Measurements from ENCODE around the gene FRMD8. TPM values are rescaled to one million over a fixed set of nuclear protein-coding genes. Genes with fewer than 3 reads are reported as not detected.

The FRMD8 gene
- total and polyA plus RNA-seq, 9 of the 15 experiments (the other 6 are each of a cell fraction or from before 2014, with no cell fraction given) = 4.5 to 54.5 (median 15.8) TPM

GRCh38 chr11:65421794-65422632 lies 35.6 kb downstream of the FRMD8 start (continued):
- TF ChIP-seq, protein P1, sequence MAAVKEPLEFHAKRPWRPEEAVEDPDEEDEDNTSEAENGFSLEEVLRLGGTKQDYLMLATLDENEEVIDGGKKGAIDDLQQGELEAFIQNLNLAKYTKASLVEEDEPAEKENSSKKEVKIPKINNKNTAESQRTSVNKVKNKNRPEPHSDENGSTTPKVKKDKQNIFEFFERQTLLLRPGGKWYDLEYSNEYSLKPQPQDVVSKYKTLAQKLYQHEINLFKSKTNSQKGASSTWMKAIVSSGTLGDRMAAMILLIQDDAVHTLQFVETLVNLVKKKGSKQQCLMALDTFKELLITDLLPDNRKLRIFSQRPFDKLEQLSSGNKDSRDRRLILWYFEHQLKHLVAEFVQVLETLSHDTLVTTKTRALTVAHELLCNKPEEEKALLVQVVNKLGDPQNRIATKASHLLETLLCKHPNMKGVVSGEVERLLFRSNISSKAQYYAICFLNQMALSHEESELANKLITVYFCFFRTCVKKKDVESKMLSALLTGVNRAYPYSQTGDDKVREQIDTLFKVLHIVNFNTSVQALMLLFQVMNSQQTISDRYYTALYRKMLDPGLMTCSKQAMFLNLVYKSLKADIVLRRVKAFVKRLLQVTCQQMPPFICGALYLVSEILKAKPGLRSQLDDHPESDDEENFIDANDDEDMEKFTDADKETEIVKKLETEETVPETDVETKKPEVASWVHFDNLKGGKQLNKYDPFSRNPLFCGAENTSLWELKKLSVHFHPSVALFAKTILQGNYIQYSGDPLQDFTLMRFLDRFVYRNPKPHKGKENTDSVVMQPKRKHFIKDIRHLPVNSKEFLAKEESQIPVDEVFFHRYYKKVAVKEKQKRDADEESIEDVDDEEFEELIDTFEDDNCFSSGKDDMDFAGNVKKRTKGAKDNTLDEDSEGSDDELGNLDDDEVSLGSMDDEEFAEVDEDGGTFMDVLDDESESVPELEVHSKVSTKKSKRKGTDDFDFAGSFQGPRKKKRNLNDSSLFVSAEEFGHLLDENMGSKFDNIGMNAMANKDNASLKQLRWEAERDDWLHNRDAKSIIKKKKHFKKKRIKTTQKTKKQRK (IDR thresholded peaks at IDR 0.05; ENCODE audit: borderline replicate concordance, low read depth, low read length) = no peak
- TF ChIP-seq L3MBTL2 (IDR thresholded peaks at IDR 0.05) = peak; percentile 59
- TF ChIP-seq ZNF212 (CRISPR knock-in tag; IDR thresholded peaks at IDR 0.05) = 0 out of 2 replicates have a peak, but pooled peaks have one; percentile 60
- TF ChIP-seq, protein P2, sequence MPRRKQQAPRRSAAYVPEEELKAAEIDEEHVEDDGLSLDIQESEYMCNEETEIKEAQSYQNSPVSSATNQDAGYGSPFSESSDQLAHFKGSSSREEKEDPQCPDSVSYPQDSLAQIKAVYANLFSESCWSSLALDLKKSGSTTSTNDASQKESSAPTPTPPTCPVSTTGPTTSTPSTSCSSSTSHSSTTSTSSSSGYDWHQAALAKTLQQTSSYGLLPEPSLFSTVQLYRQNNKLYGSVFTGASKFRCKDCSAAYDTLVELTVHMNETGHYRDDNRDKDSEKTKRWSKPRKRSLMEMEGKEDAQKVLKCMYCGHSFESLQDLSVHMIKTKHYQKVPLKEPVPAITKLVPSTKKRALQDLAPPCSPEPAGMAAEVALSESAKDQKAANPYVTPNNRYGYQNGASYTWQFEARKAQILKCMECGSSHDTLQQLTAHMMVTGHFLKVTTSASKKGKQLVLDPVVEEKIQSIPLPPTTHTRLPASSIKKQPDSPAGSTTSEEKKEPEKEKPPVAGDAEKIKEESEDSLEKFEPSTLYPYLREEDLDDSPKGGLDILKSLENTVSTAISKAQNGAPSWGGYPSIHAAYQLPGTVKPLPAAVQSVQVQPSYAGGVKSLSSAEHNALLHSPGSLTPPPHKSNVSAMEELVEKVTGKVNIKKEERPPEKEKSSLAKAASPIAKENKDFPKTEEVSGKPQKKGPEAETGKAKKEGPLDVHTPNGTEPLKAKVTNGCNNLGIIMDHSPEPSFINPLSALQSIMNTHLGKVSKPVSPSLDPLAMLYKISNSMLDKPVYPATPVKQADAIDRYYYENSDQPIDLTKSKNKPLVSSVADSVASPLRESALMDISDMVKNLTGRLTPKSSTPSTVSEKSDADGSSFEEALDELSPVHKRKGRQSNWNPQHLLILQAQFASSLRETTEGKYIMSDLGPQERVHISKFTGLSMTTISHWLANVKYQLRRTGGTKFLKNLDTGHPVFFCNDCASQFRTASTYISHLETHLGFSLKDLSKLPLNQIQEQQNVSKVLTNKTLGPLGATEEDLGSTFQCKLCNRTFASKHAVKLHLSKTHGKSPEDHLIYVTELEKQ (CRISPR knock-in tag; IDR thresholded peaks at IDR 0.05) = 0 out of 2 replicates have a peak, but pooled peaks have one; percentile 67
- TF ChIP-seq ARHGAP35 (IDR thresholded peaks at IDR 0.05; ENCODE audit: partially characterized antibody) = no peak
- peak; percentile 69 for TF ChIP-seq MYC (IDR thresholded peaks at IDR 0.05; ENCODE audit: low read depth, low read length)
- TF ChIP-seq MYC (CRISPR knock-in tag; IDR thresholded peaks at IDR 0.05; ENCODE audit: borderline replicate concordance, low read depth) = no peak; the same call in none of the 2 replicates
- TF ChIP-seq FOXO4 (CRISPR knock-in tag; IDR thresholded peaks at IDR 0.05) = peak; percentile 67; the same call in 1 of the 2 replicates
- TF ChIP-seq ZNF184 (CRISPR knock-in tag; IDR thresholded peaks at IDR 0.05) = no peak
- TF ChIP-seq KLF1 (tag; IDR thresholded peaks at IDR 0.05) = peak; percentile 93
- TF ChIP-seq ZNF133 (CRISPR knock-in tag; IDR thresholded peaks at IDR 0.05) = peak; percentile 79; the same call in 1 of the 2 replicates
- TF ChIP-seq MNT (conservative IDR thresholded peaks at IDR 0.05) = no peak
- TF ChIP-seq RNF219 (CRISPR knock-in tag; IDR thresholded peaks at IDR 0.05) = no peak

All from K562 (cell line).